ENCODE results near the gene PROSER1.

- TF ChIP-seq, protein P1, sequence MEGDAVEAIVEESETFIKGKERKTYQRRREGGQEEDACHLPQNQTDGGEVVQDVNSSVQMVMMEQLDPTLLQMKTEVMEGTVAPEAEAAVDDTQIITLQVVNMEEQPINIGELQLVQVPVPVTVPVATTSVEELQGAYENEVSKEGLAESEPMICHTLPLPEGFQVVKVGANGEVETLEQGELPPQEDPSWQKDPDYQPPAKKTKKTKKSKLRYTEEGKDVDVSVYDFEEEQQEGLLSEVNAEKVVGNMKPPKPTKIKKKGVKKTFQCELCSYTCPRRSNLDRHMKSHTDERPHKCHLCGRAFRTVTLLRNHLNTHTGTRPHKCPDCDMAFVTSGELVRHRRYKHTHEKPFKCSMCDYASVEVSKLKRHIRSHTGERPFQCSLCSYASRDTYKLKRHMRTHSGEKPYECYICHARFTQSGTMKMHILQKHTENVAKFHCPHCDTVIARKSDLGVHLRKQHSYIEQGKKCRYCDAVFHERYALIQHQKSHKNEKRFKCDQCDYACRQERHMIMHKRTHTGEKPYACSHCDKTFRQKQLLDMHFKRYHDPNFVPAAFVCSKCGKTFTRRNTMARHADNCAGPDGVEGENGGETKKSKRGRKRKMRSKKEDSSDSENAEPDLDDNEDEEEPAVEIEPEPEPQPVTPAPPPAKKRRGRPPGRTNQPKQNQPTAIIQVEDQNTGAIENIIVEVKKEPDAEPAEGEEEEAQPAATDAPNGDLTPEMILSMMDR (conservative IDR thresholded peaks at IDR 0.05): no peak; the same call in 1 of the 2 replicates
- no peak for TF ChIP-seq EZH2 (IDR thresholded peaks at IDR 0.05; ENCODE audit: low read depth)
Observed at GRCh38 chr13:39012608-39013007, 25.3 kb downstream of the PROSER1 start.

All from PC-9 (cell line).